Activated naive CD4-positive, alpha-beta T cell treated with anti-CD3 and anti-CD28 coated beads, Interleukin-2, amount 10 ng/mL, durations not matched to agents 5 hours and 36 hours (primary cell): ENCODE results near the gene PRTN3. TPM values are rescaled to one million over a fixed set of nuclear protein-coding genes. Genes with fewer than 3 reads are reported as not detected.

Source experiments
- microRNA-seq: library from miRNA; unstranded; fragments of <30 nt; microRNA quantifications from one replicate; pipeline ENCODE4 v1.2.0, GENCODE V29; 2022; ENCODE audit warnings: borderline microRNAs expressed, borderline replicate concordance
- total RNA-seq, 2 experiments: library from RNA; stranded (reverse); gene quantifications; one replicate each; pipeline ENCODE4 v1.2.3, GENCODE V29; 2021

The PRTN3 gene, protein sequence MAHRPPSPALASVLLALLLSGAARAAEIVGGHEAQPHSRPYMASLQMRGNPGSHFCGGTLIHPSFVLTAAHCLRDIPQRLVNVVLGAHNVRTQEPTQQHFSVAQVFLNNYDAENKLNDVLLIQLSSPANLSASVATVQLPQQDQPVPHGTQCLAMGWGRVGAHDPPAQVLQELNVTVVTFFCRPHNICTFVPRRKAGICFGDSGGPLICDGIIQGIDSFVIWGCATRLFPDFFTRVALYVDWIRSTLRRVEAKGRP
- total RNA-seq, result not detected

GRCh38 chr19:840519-841206 is at the start of gene PRTN3:
Gene PRTN3, plus strand, starts transcription at chr19:840999. Its CDS starts 10 bp downstream, at chr19:841009.

DNA sequence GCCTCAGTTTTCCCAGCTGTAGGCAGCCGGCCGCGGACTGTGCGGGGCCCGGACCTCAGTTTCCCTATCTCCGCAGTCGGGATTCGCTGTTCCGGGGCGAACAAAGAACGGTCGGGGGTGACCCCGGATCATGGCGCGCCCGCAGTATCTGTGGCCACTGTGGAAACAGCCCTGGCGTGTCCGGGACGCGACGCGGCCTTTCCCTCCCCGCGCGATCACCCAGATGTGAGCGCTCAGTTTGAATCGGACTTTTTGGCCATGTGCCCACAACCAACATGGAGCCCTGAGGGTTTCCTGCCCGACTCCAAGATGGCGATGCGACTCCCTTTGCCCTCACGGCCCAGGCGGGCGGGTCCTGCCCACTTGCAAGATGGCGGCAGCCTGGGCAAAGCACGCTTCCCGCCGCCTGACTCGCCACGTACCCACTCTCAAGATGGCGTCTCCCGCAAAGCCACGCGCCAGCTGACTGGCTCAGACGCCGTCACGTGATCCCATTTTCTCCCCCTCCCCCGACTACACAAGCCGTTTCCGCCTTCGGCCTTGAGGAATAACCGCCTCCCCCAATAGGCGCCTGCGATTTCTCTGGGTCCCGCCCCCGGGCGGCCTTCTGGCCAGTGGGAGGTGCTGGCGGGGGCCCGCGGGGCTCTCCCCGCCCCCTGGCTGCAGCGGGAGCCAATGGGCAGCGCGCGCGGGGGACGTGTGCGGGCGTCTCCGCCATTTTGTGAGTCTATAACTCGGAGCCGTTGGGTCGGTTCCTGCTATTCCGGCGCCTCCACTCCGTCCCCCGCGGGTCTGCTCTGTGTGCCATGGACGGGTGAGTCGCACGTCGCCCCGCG is 43.9 kb upstream of the PRTN3 start, which contains the start of gene PTBP1:
TSS of gene PTBP1 (plus strand) at position 761 of the 836 bp plus-strand sequence. CDS start at position 807, 46 bp downstream.

DNA sequence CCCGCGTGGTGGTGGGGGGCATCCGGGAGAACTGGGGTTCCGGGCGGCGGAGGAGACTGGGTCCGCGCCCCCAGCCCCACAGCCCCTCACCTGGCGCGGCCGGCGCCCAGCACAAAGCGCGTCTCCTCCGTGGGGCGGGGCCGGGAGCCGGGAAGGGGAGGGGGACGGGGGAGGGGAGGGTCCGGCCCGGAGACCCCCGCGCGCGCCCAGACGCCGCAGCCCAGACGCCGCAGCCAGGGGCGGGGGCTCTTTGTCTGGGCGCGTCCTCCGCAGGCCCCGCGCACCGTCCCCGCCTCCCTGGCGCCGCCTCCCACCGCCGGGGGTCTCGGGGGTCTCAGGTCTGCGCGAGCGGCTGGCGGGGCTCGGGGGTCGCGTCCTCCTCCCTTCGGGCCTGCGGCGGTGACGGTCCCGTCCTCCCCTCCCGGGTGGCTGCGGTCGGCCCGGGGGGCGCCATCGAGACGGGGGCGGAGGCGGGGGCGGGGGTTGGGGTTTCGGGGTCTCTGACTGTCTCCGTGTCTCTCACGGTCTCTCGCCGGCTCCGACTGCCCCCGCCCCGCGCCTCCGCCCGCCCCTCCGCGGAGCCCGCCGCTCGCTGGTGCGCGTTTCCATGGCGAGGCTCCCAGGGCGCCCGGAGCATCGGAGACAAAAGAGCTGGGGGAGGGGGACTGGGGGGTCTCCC is 18.8 kb upstream of the PRTN3 start, which contains the start of gene PLPPR3:
TSS of gene PLPPR3 (minus strand) at position 131 of the 679 bp plus-strand sequence. CDS start 396 bp downstream, outside the sequence.

DNA sequence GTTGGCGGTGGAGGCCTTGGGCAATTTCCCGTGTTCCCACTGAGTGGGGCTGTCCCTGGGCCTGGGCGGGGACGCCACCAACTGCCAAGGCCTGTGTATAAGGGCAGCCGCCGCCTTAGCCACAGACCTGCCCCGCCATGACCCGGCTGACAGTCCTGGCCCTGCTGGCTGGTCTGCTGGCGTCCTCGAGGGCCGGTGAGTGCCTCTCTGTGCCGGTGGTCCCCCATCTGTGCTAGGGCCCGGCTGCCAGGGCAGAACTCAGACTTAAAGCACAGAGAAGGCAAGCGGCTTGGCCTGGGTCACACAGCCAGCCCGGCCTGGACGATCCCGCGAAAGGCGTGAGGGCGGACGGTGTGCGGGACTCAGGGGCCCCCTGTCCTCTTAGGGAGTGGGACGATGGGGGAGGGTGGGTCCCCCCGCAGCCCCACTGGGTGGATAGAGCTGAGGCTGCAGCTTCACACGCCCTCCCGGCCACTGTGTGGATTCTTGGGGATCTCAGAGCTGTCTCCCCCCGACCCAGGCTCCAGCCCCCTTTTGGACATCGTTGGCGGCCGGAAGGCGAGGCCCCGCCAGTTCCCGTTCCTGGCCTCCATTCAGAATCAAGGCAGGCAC is 13.0 kb upstream of the PRTN3 start, which contains the start of gene AZU1:
TSS of gene AZU1 (plus strand) at position 128 of the 612 bp plus-strand sequence. CDS start at position 138, 10 bp downstream.

GRCh38 chr19:852136-853013 is 11.6 kb downstream of the PRTN3 start, which contains the start of gene ELANE:
Gene ELANE, plus strand, starts transcription at chr19:852303. Its CDS starts 26 bp downstream, at chr19:852329.

GRCh38 chr19:858868-859843 is 18.4 kb downstream of the PRTN3 start, which contains the start of gene CFD:
Gene CFD, plus strand, starts transcription at chr19:859664. Its CDS starts 26 bp downstream, at chr19:859690.

GRCh38 chr19:892894-893689 is 52.3 kb downstream of the PRTN3 start, which contains the start of the genes MED16 and RNU6-9:
Gene MED16, minus strand, starts transcription at chr19:893187. Its CDS starts 2,056 bp downstream, at chr19:891131.
Gene RNU6-9, plus strand, starts transcription at chr19:893484.

Small RNAs within 50 kb of the gene (microRNA-seq; reads per million reads assigned to microRNA genes)
- gene MIR3187 (11.5 reads per million, percentile 43 among the genes with 10 or more reads in this experiment), gene MIR4745 (6.9 reads per million, percentile 36 among the genes with 10 or more reads in this experiment)

Other genes with a start within 250 kb of the PRTN3 start
- 10 to 100 TPM; 51.6 to 54.5 TPM for gene POLRMT, start 207.5 kb upstream of the PRTN3 start, total RNA-seq
- not detected for gene FGF22, start 201.1 kb upstream of the PRTN3 start, total RNA-seq
- 10 to 100 TPM; 76.1 to 78.9 TPM for gene RNF126, start 177.8 kb upstream of the PRTN3 start, total RNA-seq
- 1 to 10 TPM; 3.6 to 3.9 TPM for gene FSTL3, start 164.6 kb upstream of the PRTN3 start, total RNA-seq
- gene PRSS57, start 145.5 kb upstream of the PRTN3 start, total RNA-seq, result not detected
- not detected for gene PALM, start 132.1 kb upstream of the PRTN3 start, total RNA-seq
- not detected for gene MISP, start 89.9 kb upstream of the PRTN3 start, total RNA-seq
- gene PTBP1, start 43.5 kb upstream of the PRTN3 start, total RNA-seq, result 100 to 1,000 TPM; 385 to 395 TPM
- not detected for gene PLPPR3, start 19.0 kb upstream of the PRTN3 start, total RNA-seq
- not detected for gene AZU1, start 13.2 kb upstream of the PRTN3 start, total RNA-seq
- not detected for gene ELANE, start 11.3 kb downstream of the PRTN3 start, total RNA-seq
- gene CFD, start 18.7 kb downstream of the PRTN3 start, total RNA-seq, result 1 to 10 TPM; 3.4 to 3.6 TPM
- gene MED16, start 52.2 kb downstream of the PRTN3 start, total RNA-seq, result 10 to 100 TPM; 60.6 to 64.3 TPM
- gene RNU6-9, start 52.5 kb downstream of the PRTN3 start, total RNA-seq, result not detected
- gene R3HDM4, start 72.2 kb downstream of the PRTN3 start, total RNA-seq, result 100 to 1,000 TPM; 122 to 128 TPM
- gene KISS1R, start 76.3 kb downstream of the PRTN3 start, total RNA-seq, result 1 to 10 TPM; 2.5 to 3.1 TPM
- gene ARID3A, start 85.0 kb downstream of the PRTN3 start, total RNA-seq, result 10 to 100 TPM; 30.3 to 30.7 TPM
- gene WDR18, start 143.3 kb downstream of the PRTN3 start, total RNA-seq, result 10 to 100 TPM; 47.6 to 48.1 TPM
- gene GRIN3B, start 159.4 kb downstream of the PRTN3 start, total RNA-seq, result under 1 TPM in 1 of 2 experiments, not detected in 1; 0.14 TPM
- 100 to 1,000 TPM; 174 to 176 TPM for gene TMEM259, start 180.1 kb downstream of the PRTN3 start, total RNA-seq
- gene RNU6-2, start 180.5 kb downstream of the PRTN3 start, total RNA-seq, result not detected
- gene CNN2, start 185.6 kb downstream of the PRTN3 start, total RNA-seq, result 100 to 1,000 TPM; 504 to 515 TPM
- 100 to 1,000 TPM; 100 to 105 TPM for gene ABCA7, start 199.1 kb downstream of the PRTN3 start, total RNA-seq
- gene ARHGAP45, start 226.2 kb downstream of the PRTN3 start, total RNA-seq, result 100 to 1,000 TPM; 537 to 556 TPM